Measurements from ENCODE around the gene ANKRD44.

- TF ChIP-seq EZH2 (IDR thresholded peaks at IDR 0.05; ENCODE audit: borderline replicate concordance, low read length) = no peak
- TF ChIP-seq, protein P1, sequence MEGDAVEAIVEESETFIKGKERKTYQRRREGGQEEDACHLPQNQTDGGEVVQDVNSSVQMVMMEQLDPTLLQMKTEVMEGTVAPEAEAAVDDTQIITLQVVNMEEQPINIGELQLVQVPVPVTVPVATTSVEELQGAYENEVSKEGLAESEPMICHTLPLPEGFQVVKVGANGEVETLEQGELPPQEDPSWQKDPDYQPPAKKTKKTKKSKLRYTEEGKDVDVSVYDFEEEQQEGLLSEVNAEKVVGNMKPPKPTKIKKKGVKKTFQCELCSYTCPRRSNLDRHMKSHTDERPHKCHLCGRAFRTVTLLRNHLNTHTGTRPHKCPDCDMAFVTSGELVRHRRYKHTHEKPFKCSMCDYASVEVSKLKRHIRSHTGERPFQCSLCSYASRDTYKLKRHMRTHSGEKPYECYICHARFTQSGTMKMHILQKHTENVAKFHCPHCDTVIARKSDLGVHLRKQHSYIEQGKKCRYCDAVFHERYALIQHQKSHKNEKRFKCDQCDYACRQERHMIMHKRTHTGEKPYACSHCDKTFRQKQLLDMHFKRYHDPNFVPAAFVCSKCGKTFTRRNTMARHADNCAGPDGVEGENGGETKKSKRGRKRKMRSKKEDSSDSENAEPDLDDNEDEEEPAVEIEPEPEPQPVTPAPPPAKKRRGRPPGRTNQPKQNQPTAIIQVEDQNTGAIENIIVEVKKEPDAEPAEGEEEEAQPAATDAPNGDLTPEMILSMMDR (IDR thresholded peaks at IDR 0.05; ENCODE audit: low read length) = no peak
Measured at GRCh38 chr2:197103363-197103762, 207.2 kb downstream of the ANKRD44 start.
